DOHH2 (cell line): ENCODE results near the gene CNTNAP2.
"Not testable (repeated sequence)": the region's sequence is repeated elsewhere in the genome, so short reads cannot be mapped to it uniquely, and the experiment has no call there.

ENCODE experiments used
- H3F3A ChIP-seq: fragments of 200-600 bp; sonication (generic), shearing (Covaris generic); 2 replicates; pipeline ENCODE4 v1.6.0; 2016; ENCODE audit warnings: antibody characterized with exemption, mild to moderate bottlenecking; ENCODE audit not compliant: control insufficient read depth, insufficient read depth
- H3K27ac ChIP-seq: fragments of 200-600 bp; sonication (generic); 2 replicates; pipeline ENCODE4 v1.5.1; 2014; ENCODE audit warnings: low read depth, mild to moderate bottlenecking, low read length, moderate library complexity
- H3K27me3 ChIP-seq: fragments of 200-600 bp; sonication (generic); 2 replicates; pipeline ENCODE4 v1.6.1; 2014; ENCODE audit warnings: mild to moderate bottlenecking, low read length, mixed read lengths; ENCODE audit not compliant: control insufficient read depth
- H3K36me3 ChIP-seq: fragments of 200-600 bp; sonication (generic); 2 replicates; pipeline ENCODE4 v1.6.1; 2014; ENCODE audit warnings: mild to moderate bottlenecking, low read length, moderate library complexity, mixed read lengths; ENCODE audit not compliant: control insufficient read depth
- H3K4me1 ChIP-seq: fragments of 200-600 bp; sonication (generic); 2 replicates; pipeline ENCODE4 v1.6.1; 2014; ENCODE audit warnings: mild to moderate bottlenecking, low read length, mixed read lengths; ENCODE audit not compliant: control insufficient read depth
- H3K4me2 ChIP-seq: fragments of 200-600 bp; sonication (generic); 2 replicates; pipeline ENCODE4 v1.6.0; 2014; ENCODE audit warnings: mild to moderate bottlenecking, low read length, moderate library complexity
- H3K4me3 ChIP-seq: fragments of 200-600 bp; sonication (generic); 2 replicates; pipeline ENCODE4 v1.5.1; 2014; ENCODE audit warnings: mild to moderate bottlenecking, low read length, mixed read lengths
- H3K79me2 ChIP-seq: fragments of 200-600 bp; sonication (generic); 2 replicates; pipeline ENCODE4 v1.6.1; 2014; ENCODE audit warnings: mild to moderate bottlenecking, low read length, mixed read lengths; ENCODE audit not compliant: control insufficient read depth
- H3K9me2 ChIP-seq: fragments of 200-600 bp; sonication (generic); replicated peaks from 2 replicates; pipeline ENCODE4 v1.6.1; 2014; ENCODE audit warnings: mild to moderate bottlenecking, low read length, mixed read lengths; ENCODE audit not compliant: control insufficient read depth
- H3K9me3 ChIP-seq: fragments of 200-600 bp; sonication (generic); 2 replicates; pipeline ENCODE4 v1.6.1; 2014; ENCODE audit warnings: antibody characterized with exemption, low read length, mixed read lengths; ENCODE audit not compliant: control insufficient read depth, insufficient read depth
- H4K20me1 ChIP-seq: fragments of 200-600 bp; sonication (generic); 2 replicates; pipeline ENCODE4 v1.6.0; 2014; ENCODE audit warnings: low read depth, mild to moderate bottlenecking, antibody characterized with exemption, low read length, moderate library complexity; ENCODE audit not compliant: control insufficient read depth, insufficient read depth
- EZH2phosphoT487 ChIP-seq: fragments of 200-600 bp; sonication (generic); IDR thresholded peaks from 2 replicates; pipeline ENCODE4 v1.6.1; 2017; ENCODE audit warnings: borderline replicate concordance, mild to moderate bottlenecking, antibody characterized with exemption, low read length, moderate library complexity, mixed read lengths
- TF ChIP-seq, protein P1 (sequence below): fragments of 200-600 bp; sonication (generic); IDR thresholded peaks from one replicate; pipeline ENCODE4 v1.5.1; 2014; ENCODE audit warnings: antibody characterized with exemption, mild to moderate bottlenecking, low read depth, low read length; ENCODE audit not compliant: poor library complexity, severe bottlenecking

The CNTNAP2 gene

DNA sequence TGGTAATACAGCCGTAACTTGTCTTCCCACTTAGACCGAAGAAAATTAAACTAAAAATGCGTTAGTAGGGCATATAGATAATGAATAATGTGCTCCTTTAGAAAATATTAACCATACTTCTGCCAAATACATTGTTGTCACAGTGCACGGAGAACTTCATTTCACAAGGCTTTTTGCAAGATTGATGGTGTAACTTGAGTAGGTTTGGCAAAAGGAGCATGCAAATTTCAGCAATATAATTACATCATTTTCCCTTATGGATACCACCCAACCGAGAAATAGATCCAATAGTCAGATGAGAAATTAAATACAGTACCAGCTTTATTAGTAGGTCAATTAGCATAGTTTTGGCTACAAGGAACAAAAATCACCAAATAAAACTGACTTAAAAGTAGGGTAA lies 1681.4 kb downstream of the CNTNAP2 start:
- Histone ChIP-seq H4K20me1 (no peaks in the 10 kb centered on the region), H3F3A (no peaks in the 10 kb centered on the region), H3K9me3 (no peaks in the 10 kb centered on the region), H3K79me2 (no peaks in the 10 kb centered on the region), H3K4me2 (no peak overlapping the region), H3K9me2 (no peaks in the 10 kb centered on the region; the same call in 1 of the 2 replicates), H3K27ac (no peak overlapping the region), H3K27me3 (no peaks in the 10 kb centered on the region), H3K36me3 (no peaks in the 10 kb centered on the region), H3K4me1 (no peaks in the 10 kb centered on the region), H3K4me3 (no peak overlapping the region)
- TF ChIP-seq, protein P1, sequence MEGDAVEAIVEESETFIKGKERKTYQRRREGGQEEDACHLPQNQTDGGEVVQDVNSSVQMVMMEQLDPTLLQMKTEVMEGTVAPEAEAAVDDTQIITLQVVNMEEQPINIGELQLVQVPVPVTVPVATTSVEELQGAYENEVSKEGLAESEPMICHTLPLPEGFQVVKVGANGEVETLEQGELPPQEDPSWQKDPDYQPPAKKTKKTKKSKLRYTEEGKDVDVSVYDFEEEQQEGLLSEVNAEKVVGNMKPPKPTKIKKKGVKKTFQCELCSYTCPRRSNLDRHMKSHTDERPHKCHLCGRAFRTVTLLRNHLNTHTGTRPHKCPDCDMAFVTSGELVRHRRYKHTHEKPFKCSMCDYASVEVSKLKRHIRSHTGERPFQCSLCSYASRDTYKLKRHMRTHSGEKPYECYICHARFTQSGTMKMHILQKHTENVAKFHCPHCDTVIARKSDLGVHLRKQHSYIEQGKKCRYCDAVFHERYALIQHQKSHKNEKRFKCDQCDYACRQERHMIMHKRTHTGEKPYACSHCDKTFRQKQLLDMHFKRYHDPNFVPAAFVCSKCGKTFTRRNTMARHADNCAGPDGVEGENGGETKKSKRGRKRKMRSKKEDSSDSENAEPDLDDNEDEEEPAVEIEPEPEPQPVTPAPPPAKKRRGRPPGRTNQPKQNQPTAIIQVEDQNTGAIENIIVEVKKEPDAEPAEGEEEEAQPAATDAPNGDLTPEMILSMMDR, result no peak
- no peak for TF ChIP-seq EZH2phosphoT487

DNA sequence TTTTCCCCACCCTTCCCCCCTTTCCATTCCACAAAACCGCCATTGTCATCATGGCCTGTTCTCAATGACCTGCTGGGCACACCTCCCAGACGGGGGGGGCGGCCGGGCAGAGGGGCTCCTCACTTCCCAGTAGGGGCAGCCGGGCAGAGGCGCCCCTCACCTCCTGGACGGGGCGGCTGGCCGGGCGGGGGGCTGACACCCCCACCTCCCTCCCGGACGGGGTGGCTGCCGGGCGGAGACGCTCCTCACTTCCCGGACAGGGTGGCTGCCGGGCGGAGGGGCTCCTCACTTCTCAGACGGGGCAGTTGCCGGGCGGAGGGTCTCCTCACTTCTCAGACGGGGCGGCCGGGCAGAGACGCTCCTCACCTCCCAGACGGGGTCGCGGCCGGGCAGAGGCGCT lies 1685.2 kb downstream of the CNTNAP2 start:
- not testable (repeated sequence) for H3F3A ChIP-seq

DNA sequence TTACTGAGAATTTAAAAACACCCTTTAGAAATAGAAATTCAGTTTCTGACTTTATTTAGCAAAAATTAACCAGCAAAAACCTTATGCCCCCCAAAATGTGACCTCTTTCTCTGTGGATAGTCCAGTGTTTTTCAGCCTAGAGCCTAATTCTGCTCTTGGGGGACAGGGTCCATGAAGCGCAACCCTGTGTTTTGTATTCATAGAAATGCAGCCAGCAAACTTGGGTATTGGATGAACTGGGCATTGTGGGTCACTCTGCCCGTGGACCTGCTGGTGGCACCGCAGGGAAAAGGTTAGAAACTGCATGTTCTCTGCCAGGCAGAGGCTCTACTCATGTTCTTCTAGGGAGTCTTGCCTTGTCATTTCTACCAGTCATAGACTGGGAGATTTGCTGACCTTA lies 1686.5 kb downstream of the CNTNAP2 start:
- Histone ChIP-seq H3K4me2 (no peak overlapping the region), H3K27ac (no peak overlapping the region), H4K20me1 (no peaks in the 10 kb centered on the region), H3K36me3 (no peaks in the 10 kb centered on the region), H3F3A (no peaks in the 10 kb centered on the region), H3K79me2 (no peaks in the 10 kb centered on the region), H3K27me3 (no peaks in the 10 kb centered on the region), H3K4me1 (no peaks in the 10 kb centered on the region), H3K9me2 (no peaks in the 10 kb centered on the region; the same call in 1 of the 2 replicates), H3K4me3 (no peak overlapping the region), H3K9me3 (no peaks in the 10 kb centered on the region)
- TF ChIP-seq, protein P1, result no peak
- TF ChIP-seq EZH2phosphoT487, result no peak

More for the DNA sequence above, 1685.2 kb downstream of the CNTNAP2 start:
- H3K4me3 ChIP-seq, H3K4me2 ChIP-seq, H3K9me2 ChIP-seq, H3K27ac ChIP-seq, H3K27me3 ChIP-seq, H3K4me1 ChIP-seq, H3K79me2 ChIP-seq, H3K9me3 ChIP-seq, H3K36me3 ChIP-seq, H4K20me1 ChIP-seq: not testable (repeated sequence)

DNA sequence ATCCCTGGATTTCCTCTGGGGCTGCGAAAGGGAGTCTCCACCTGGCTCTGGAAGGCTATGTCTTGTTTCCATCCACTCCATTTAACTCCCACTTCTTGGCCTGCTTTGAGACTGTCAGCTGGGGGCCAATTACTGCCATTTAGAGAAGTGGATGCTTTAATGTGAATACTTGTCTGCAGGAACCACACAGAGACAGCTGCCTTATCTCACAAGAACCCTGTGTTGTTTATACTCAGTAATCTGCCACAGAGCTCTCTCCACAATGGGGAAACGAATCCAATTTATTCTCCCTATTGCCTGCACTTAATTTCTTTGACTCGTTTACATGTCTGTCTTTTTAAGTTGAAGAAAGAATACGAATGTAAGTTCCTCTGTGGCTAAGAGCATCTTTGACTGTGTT lies 1687.0 kb downstream of the CNTNAP2 start:
- H3K9me2 ChIP-seq, result no peaks in the 10 kb centered on the region; the same call in 1 of the 2 replicates
- no peaks in the 10 kb centered on the region for H3K9me3 ChIP-seq
- no peaks in the 10 kb centered on the region for H3F3A ChIP-seq
- no peak overlapping the region for H3K4me3 ChIP-seq
- no peak overlapping the region for H3K27ac ChIP-seq
- H3K79me2 ChIP-seq, result no peaks in the 10 kb centered on the region
- no peaks in the 10 kb centered on the region for H3K4me1 ChIP-seq
- no peaks in the 10 kb centered on the region for H3K27me3 ChIP-seq
- TF ChIP-seq EZH2phosphoT487, result no peak
- TF ChIP-seq, protein P1, result no peak
- no peaks in the 10 kb centered on the region for H3K36me3 ChIP-seq
- no peak overlapping the region for H3K4me2 ChIP-seq
- no peaks in the 10 kb centered on the region for H4K20me1 ChIP-seq
